ENCODE measurements around the gene LDB3. TPM values are rescaled to one million over a fixed set of nuclear protein-coding genes. Genes with fewer than 3 reads are reported as not detected.

Gene LDB3
- total RNA-seq, 1 donor from 2014 or later = 4.7 TPM

- intact Hi-C loops (cut with DNase I) = no loop called here
- no peak for DNase-seq (ENCODE audit: extremely low spot score in 2 of 2)
- Histone ChIP-seq H3K27ac (no peak overlapping the region), H3K27me3 (no peaks in the 10 kb centered on the region), H3K9me3 (no peaks in the 10 kb centered on the region), H3K4me1 (peaks cover 28% of the 10 kb centered on the region), H3K36me3 (no peaks in the 10 kb centered on the region), H3K4me3 (no peak overlapping the region)
- no peak for TF ChIP-seq CTCF (IDR thresholded peaks at IDR 0.05)
- no peak for TF ChIP-seq POLR2AphosphoS5 (IDR thresholded peaks at IDR 0.05; ENCODE audit: insufficient read depth in 1 of 2, low read depth in 1 of 2)
These were observed 17.3 kb upstream of the LDB3 start for GRCh38 chr10:86651021-86651471.

DNA sequence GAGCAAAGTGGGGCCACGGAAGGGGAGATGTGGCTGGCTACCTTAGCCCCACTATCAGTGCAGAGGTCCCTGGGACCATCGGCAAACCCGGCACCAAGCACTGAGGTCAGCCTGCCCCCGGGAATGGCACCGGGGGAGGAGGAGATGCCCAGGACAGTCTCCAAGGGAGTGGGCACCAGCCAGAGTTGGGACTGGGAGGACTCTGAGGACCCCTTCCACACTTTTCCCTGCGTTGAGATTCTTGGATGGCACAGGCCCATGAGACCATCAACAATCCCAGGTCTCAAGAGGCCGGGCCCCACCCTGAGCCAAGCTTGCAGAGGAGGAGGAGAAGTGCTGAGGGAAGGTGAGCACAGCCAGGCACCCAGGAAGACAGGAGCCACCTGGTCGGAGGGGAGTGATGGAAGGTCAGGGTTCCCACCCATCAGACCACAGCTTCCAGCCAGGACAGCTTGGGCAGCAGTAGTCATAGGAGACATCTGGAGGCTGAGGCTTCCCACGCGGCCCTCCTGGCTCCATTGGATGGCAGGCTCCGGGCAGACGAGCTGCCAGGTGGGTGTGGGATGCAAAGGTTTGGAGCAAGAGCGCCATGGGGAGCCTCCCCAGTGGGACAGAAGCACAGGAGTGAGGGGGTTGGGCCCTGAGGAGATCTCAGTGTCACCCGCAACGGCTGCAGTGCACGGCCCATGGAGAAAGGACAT lies 16.5 kb upstream of the LDB3 start:
- no peak for DNase-seq (ENCODE audit: extremely low spot score in 2 of 2)
- Histone ChIP-seq H3K27ac (no peak overlapping the region), H3K4me3 (no peak overlapping the region), H3K27me3 (no peaks in the 10 kb centered on the region), H3K36me3 (no peaks in the 10 kb centered on the region), H3K9me3 (no peaks in the 10 kb centered on the region), H3K4me1 (peaks cover 28% of the 10 kb centered on the region)
- TF ChIP-seq POLR2AphosphoS5 (IDR thresholded peaks at IDR 0.05; ENCODE audit: insufficient read depth in 1 of 2, low read depth in 1 of 2) = no peak
- TF ChIP-seq POLR2A (IDR thresholded peaks at IDR 0.05) = no peak
- no peak for TF ChIP-seq CTCF (IDR thresholded peaks at IDR 0.05)
- intact Hi-C loops (cut with DNase I) = no loop called here

- DNase-seq (ENCODE audit: extremely low spot score in 2 of 2) = no peak
- Histone ChIP-seq H3K9me3 (no peaks in the 10 kb centered on the region), H3K4me3 (no peak overlapping the region), H3K27ac (no peak overlapping the region), H3K36me3 (no peaks in the 10 kb centered on the region), H3K27me3 (no peaks in the 10 kb centered on the region), H3K4me1 (peaks cover 27% of the 10 kb centered on the region)
- intact Hi-C loops (cut with DNase I) = no loop called here
- TF ChIP-seq POLR2AphosphoS5 (IDR thresholded peaks at IDR 0.05; ENCODE audit: insufficient read depth in 1 of 2, low read depth in 1 of 2) = no peak
- TF ChIP-seq POLR2A (IDR thresholded peaks at IDR 0.05) = no peak
- no peak for TF ChIP-seq CTCF (IDR thresholded peaks at IDR 0.05)
These were observed 15.7 kb upstream of the LDB3 start for GRCh38 chr10:86652361-86653202.

- Histone ChIP-seq H3K27me3 (no peaks in the 10 kb centered on the region), H3K27ac (no peak overlapping the region), H3K36me3 (no peaks in the 10 kb centered on the region), H3K4me1 (peaks cover 19% of the 10 kb centered on the region), H3K9me3 (no peaks in the 10 kb centered on the region), H3K4me3 (no peak overlapping the region)
- DNase-seq (ENCODE audit: extremely low spot score in 2 of 2) = no peak
- TF ChIP-seq POLR2A (IDR thresholded peaks at IDR 0.05) = no peak
- TF ChIP-seq POLR2AphosphoS5 (IDR thresholded peaks at IDR 0.05; ENCODE audit: insufficient read depth in 1 of 2, low read depth in 1 of 2) = no peak
- no peak for TF ChIP-seq CTCF (IDR thresholded peaks at IDR 0.05)
- intact Hi-C loops (cut with DNase I) = no loop called here
These were observed 14.9 kb upstream of the LDB3 start for GRCh38 chr10:86653379-86653778.

GRCh38 chr10:86653987-86654386 lies 14.3 kb upstream of the LDB3 start:
- no peaks in the 10 kb centered on the region for H3K27me3 ChIP-seq
- TF ChIP-seq POLR2A (IDR thresholded peaks at IDR 0.05) (no peak), CTCF (IDR thresholded peaks at IDR 0.05) (no peak), POLR2AphosphoS5 (IDR thresholded peaks at IDR 0.05; ENCODE audit: insufficient read depth in 1 of 2, low read depth in 1 of 2) (no peak)

More at GRCh38 chr10:86653987-86654386, 14.3 kb upstream of the LDB3 start:
- intact Hi-C loops (cut with DNase I) = no loop called here
- Histone ChIP-seq H3K9me3 (no peaks in the 10 kb centered on the region), H3K4me1 (peaks cover 13% of the 10 kb centered on the region), H3K4me3 (no peak overlapping the region), H3K36me3 (no peaks in the 10 kb centered on the region), H3K27ac (no peak overlapping the region)
- DNase-seq (ENCODE audit: extremely low spot score in 2 of 2) = no peak
